Posterior cingulate gyrus (tissue), 11 donors: ENCODE results near the gene SCIN.
"Not testable (repeated sequence)": the region's sequence is repeated elsewhere in the genome, so short reads cannot be mapped to it uniquely, and the experiment has no call there.

Experiments used
- DNase-seq, 10 donors: peaks; one replicate each; pipeline versions ENCODE4 v3.0.0 to v3.0.0-alpha.2; 2020 to 2021; ENCODE audit warnings: mixed read lengths in 3 of 10
- intact Hi-C: fragments of 100-400 bp; cut with DNase I; formaldehyde crosslinking; loops from one replicate; pipeline ENCODE4 v1.15.1; 2023

The SCIN gene

DNA sequence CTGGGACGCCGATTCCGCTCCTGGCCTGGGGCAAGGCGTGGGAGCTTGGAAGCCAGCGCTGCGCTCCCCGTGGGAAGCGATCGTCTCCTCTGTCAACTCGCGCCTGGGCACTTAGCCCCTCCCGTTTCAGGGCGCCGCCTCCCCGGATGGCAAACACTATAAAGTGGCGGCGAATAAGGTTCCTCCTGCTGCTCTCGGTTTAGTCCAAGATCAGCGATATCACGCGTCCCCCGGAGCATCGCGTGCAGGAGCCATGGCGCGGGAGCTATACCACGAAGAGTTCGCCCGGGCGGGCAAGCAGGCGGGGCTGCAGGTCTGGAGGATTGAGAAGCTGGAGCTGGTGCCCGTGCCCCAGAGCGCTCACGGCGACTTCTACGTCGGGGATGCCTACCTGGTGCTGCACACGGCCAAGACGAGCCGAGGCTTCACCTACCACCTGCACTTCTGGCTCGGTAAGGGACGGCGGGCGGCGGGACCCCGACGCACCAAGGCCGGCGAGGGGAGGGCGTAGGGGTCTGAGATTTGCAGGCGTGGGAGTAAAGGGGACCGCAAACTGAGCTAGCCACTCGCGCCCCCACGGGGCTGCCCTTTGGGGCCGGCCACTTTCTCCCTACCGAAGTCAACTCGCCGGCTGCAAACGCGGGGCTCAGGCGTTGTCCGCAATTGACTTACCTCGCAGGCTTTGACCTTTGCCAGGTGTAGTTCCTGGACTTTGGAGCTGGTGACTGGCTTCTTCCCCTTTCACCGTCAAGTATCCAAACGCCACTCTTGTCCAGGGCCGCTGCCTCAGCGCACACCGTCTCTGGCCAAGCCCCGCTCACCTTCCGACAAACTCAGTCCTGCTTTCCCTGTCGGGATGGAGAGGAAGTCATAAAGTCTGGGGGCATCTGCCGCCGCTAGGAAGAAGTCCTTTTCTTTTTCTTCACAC is at the start of gene SCIN:
TSS of gene SCIN (plus strand) at position 187 of the 928 bp plus-strand sequence. CDS start at position 254, 67 bp downstream.
- intact Hi-C loops, result no loop called here
- DNase-seq, result peak in 8 of 10 donors; percentile 20 to 88 (median 31)

DNA sequence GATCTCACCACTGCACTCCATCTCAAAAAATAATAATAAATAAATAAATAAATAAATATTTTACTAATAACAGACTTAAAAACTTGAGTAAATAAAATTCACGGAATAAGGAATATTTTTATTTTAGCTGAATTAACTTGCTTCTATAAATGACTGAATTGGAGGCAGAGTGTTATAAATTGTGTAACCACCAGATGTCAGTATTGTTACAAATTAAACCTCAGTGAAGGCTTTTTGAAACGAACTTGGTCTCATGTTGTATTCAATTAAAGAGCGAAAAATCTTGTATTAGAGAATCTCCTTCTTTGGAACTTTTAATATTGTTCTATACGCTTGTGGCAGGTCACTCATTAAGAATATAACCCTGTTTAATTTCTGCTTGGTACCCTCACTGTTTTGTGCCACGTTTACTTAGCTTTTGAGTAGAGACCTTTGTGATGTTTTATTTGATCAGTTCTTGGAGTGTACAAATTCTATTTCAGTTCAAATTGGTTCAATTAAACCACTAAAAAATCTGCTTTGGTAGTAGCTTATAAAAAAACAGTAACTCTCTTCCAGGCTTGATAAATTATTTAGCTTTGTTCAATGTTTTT is 45.6 kb upstream of the SCIN start:
- intact Hi-C loops, result loop anchor here (1.0 to 5.0 kb wide), 2 partner anchors 99 to 737 kb away; no protein-coding TSS in a partner anchor
- no peak for DNase-seq

DNA sequence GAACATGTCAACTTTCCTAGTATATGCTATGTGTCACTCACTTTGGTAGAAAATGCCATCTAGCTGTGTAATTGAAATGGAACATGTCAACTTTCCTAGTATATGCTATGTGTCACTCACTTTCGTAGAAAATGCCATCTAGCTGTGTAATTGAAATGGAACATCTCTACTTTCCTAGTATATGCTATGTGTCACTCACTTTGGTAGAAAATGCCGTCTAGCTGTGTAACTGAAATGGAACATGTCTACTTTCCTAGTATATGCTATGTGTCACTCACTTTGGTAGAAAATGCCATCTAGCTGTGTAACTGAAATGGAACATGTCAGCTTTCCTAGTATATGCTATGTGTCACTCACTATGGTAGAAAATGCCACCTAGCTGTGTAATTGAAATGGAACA is 43.8 kb upstream of the SCIN start:
- intact Hi-C loops, result loop anchor here (5.0 kb wide), 1 partner anchor 736 kb away; no protein-coding TSS in a partner anchor
- DNase-seq, result not testable (repeated sequence)

DNA sequence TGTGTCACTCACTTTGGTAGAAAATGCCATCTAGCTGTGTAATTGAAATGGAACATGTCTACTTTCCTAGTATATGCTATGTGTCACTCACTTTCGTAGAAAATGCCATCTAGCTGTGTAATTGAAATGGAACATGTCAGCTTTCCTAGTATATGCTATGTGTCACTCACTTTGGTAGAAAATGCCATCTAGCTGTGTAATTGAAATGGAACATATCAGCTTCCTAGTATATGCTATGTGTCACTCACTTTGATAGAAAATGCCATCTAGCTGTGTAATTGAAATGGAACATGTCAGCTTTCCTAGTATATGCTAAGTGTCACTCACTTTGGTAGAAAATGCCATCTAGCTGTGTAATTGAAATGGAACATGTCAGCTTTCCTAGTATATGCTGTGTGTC is 42.9 kb upstream of the SCIN start:
- intact Hi-C loops, result loop anchor here (5.0 kb wide), 1 partner anchor 735 kb away; no protein-coding TSS in a partner anchor
- DNase-seq, result not testable (repeated sequence)

DNA sequence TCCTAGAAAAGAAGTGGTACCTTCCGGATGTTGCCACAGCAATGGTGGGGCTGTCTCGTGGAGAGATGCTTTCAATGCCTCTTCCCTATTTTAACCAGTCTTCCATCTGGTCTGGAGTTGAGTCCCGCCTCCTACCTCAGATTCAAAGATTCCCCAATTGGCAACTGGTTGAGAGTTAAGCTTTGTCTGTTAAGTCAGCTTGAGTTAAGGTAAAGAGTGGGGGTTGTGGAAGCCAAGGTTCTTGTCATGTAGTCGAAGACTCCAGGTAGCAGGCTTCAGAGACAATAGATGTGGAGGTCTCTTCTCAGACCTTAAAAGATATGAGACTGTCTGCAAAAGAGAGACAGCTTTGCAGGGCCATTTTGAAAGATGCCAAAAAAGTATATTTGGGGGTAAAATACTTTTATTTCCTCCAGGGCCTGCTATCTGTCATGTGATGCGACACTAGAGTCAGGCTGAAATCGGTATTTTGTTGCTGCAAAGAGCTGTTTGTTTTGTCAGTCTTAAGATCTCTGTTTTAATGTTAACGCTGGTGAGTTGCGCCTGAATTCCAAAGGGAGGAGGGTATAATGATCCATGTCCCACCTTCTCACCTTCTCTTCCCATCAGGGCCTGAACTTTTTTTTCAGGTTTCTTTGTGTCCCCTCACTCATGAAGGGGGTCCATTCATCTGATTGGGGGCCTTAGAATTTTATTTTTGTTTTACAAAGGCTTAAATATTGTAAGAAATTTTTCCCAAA is 40.4 kb upstream of the SCIN start:
- DNase-seq, result no peak
- intact Hi-C loops, result loop anchor here (5.0 kb wide), 1 partner anchor 732 kb away; no protein-coding TSS in a partner anchor

DNA sequence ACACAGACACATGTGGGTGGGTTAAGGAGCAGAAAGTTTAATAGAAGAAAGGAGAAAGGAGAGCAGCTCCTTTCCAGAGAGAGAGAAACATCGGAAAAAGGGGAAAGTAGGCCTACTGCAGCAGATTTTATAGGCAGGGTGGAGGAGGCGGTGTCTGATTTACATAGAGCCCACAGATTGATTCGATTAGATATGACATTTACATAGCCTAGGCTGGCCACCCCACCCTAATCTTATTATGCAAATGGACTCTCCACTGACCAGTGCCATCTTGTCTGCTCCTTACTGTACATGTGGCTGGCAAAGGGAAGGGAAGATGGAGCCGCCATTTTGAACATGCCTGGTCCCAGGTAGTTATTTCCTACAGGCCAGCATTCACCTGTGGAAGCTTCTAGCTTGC is 38.7 kb upstream of the SCIN start:
- intact Hi-C loops, result no loop called here
- DNase-seq, result no peak

DNA sequence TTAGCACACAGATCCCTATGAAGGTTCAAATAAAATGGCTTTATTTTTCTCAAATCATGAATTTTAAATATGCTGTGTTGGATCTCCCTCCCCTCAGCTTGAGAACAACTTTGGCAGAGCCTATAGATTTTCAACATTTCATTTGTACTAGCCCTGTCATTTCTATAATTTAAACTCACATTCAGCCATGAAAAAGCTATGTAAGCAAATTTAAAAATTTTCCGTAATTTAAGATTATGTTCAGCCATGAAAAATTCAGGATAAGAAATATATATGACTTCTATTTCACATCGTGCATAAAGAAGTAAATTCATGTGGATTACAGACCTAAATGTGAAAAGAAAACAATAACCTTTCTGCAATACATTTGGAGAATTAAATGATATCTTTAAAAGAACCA is 36.5 kb upstream of the SCIN start:
- no peak for DNase-seq
- intact Hi-C loops, result no loop called here

DNA sequence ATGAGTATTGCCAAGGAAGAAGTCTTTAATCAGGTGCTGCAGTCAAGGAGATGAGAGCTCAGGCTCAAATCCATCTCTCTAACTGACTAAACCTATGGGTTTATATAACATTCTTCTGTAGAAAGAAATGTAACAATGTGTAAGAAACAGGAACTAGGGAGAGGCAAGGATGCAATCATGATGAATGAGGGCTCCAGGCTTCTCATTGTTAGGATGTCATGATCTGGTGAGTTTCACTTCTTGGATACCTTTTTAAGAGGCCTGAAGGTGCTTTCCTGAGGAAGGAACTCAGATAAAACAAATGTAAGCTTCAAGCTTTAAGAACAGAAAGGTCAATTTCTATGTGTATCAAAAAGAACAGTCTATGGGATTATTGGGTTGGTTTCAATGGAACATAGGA is 30.8 kb upstream of the SCIN start:
- intact Hi-C loops, result no loop called here

DNA sequence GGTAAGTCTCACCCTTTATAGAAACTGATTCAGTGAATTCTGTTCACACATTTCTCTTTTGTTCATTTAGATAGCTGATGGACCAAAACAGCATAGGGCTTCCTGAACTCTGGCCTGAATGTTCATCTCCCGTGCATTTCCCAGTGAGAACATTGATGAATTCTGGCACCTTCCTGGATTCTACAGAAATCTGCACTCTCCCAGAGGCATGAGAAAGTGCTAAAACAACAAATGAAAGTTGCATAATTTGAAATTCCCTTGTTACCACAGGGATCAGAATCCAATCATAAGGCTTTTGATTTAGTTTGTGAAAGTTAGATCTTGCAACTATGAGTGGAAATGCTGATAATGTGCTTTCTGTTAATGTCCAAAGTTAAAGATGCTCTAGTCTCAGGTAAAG is 29.7 kb upstream of the SCIN start:
- intact Hi-C loops, result no loop called here
- no peak for DNase-seq

More for the DNA sequence above, 30.8 kb upstream of the SCIN start:
- DNase-seq, result no peak

DNA sequence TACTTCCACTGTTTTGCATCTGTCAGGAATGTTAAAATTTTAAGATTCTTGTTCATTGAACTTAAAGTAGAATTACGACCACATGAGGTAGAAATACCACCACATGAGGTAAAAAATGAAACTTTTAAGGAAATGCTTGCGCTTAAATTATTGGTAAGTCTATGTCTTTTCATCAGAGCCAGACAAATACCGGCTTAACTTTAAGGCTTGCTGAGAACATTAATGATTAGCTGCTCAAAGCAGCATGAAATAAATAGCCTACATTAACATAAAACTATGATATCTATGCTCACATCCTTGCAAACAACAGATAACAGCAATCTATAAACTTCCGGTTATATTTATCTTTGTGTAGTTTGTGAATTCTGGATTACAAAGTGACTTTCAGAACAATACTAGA is 26.9 kb upstream of the SCIN start:
- intact Hi-C loops, result no loop called here
- DNase-seq, result no peak

DNA sequence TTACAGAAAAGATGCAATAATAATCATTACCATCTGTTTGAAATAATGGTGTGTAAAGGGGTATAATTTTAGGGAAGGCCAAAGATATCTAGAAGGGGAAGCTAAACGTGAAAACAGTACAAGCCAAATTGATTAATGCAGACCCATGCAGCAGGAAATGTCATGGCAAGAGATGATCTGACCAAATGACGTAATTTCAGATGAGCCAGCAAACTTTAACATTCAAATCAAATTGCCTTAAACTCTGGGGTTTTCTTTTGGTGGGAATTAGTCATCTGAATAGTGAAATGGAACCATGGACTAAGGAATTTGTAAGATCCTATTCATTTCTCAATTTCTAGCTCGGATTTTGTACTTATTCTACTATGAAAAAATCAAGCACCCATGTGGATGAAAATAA is 21.4 kb upstream of the SCIN start:
- intact Hi-C loops, result no loop called here
- no peak for DNase-seq

DNA sequence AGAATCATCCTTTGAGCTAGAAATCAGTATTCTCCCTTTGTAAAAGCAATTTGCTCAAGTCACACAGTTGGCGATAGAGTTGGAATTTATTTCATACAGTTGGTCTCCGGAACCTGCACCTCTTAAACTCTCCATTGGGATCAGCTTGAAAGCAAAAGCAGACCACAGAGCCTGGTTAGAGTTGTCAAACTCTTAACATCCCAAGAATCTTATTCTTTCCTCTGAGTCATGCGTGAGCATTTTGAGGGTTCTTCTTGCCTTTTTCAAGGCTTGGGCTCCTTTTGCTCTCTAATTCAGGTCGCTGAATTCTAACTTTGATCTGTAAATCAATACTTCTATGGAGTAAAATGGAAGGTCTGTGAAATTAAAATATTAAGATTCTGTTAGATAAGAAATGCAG is 19.6 kb upstream of the SCIN start:
- DNase-seq, result no peak
- intact Hi-C loops, result no loop called here

DNA sequence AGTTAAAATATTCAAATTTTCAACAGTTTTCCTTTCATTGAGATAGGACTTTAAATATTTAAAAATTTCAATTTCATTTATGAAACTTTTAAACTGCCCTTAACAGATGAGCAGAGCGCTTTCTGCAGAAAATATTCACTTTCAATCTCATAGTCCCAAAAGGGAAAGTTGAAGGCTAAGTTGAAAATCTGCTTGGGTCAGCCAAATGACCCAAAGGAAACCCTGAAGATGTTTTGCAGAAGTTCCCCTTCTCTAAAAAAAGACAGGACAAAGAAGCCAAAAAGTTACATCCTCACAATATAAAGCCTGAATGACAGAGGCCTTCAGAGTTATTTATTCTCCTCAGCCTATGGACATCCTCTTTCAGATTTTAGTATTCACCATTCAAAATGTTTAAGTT is 17.6 kb upstream of the SCIN start:
- intact Hi-C loops, result no loop called here
- no peak for DNase-seq

DNA sequence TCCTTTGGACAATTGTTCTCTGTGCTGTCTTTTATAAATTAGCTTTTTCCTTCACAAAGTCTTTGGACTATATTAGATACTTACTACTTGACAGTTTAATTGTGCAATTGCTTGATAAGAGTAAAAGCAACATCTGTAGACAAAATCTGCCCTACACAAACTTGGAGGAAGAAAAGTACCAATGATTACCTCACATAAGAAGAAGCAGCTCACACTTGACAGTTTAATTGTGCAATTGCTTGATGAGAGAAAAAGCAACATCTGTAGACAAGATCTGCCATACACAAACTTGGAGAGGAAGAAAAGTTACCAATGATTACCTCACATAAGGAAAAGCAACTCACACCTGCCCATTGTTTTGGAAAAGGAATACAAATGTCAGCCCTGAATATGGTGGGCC is 17.1 kb upstream of the SCIN start:
- intact Hi-C loops, result no loop called here
- no peak for DNase-seq

DNA sequence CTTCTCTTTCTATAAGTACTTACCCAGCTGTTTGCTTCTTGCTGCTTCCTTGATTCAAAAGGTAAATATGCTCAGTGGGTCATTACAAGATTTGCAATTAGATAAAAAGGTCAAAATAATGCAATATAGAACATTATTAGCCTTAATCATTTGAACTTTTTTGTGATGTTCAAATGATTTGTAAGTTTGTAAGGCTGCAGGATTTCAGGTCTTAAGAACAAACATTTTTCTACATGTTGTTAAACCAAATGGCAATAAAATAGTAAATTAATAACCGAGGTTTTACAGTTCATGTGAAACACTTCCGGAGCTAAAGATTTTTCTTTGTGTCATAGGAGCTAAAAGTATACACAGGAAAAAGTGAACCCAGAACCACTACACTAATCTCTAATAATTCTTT is 16.2 kb upstream of the SCIN start:
- intact Hi-C loops, result no loop called here
- DNase-seq, result no peak

DNA sequence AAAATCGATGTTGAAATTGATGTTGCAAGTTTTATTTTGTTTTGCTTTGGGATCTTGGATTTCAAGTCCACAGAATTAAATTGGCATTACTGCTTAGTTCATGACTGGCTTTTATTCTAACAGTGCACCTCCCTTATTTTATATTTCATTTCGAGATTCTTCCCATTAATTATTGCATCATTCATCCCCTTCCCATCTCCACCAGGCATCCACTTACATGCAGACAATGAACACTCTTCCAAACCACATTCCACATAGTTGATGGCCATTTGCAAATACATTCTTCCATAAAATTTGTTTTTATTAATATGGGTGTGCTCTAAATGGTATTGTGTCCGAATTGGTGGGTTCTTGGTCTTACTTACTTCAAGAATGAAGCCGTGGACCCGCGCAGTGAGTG is 15.6 kb upstream of the SCIN start:
- no peak for DNase-seq
- intact Hi-C loops, result no loop called here

DNA sequence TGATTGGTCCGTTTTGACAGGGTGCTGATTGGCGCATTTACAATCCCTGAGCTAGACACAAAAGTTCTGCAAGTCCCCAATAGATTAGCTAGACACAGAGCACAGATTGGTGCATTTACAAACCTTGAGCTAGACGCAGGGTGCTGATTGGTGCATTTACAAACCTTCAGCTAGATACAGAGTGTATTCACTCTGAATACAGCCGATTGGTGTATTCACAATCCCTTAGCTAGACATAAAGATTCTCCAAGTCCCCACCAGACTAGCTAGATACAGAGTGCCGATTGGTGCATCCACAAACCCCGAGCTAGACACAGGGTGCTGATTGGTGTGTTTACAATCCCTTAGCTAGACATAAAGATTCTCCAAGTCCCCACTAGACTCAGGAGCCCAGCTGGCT is 14.8 kb upstream of the SCIN start:
- intact Hi-C loops, DNase-seq: not testable (repeated sequence)

DNA sequence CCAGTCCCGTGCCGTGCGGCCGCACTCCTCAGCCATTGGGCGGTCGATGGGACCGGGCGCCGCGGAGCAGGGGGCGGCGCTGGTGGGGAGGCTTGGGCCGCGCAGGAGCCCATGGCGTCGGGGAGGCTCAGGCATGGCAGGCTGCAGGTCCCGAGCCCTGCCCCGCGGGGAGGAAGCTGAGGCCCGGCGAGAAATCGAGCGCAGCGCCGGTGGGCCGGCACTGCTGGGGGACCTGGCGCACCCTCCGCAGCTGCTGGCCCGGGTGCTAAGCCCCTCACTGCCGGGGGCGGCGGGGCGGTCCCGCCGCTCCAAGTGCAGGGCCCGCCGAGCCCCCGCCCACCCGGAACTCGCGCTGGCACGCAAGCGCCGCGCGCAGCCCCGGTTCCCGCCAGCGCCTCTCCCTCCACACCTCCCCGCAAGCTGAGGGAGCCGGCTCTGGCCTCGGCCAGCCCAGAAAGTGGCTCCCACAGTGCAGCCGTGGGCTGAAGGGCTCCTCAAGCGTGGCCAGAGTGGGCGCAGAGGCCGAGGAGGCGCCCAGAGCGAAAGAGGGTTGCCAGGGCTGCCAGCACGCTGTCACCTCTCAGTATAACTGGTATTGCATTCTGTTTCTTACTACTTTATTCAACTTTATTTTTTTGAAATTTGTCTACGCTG is 14.3 kb upstream of the SCIN start:
- intact Hi-C loops, result not testable (repeated sequence)
- DNase-seq, result peak in 1 of 10 donors; percentile 55

DNA sequence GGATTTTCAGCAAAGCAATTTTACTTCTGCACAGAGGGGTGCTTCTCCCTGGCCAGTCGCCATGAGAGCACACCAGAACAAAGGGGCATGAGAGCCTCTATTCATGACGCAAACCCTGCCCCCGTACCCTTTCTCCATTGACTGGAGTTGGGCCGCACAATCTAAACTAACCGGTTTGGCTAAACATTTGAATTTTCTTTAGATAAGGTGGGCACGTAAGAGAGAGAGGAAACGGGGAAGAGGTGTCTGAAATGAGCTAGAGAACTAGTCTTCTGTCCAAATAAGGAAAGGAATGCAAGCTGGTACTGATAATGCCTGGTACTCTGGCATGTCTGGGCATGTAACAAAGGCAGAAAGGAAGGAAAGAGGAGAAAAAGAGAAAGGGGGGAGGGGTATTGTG is 13.2 kb upstream of the SCIN start:
- DNase-seq, result no peak
- intact Hi-C loops, result no loop called here

DNA sequence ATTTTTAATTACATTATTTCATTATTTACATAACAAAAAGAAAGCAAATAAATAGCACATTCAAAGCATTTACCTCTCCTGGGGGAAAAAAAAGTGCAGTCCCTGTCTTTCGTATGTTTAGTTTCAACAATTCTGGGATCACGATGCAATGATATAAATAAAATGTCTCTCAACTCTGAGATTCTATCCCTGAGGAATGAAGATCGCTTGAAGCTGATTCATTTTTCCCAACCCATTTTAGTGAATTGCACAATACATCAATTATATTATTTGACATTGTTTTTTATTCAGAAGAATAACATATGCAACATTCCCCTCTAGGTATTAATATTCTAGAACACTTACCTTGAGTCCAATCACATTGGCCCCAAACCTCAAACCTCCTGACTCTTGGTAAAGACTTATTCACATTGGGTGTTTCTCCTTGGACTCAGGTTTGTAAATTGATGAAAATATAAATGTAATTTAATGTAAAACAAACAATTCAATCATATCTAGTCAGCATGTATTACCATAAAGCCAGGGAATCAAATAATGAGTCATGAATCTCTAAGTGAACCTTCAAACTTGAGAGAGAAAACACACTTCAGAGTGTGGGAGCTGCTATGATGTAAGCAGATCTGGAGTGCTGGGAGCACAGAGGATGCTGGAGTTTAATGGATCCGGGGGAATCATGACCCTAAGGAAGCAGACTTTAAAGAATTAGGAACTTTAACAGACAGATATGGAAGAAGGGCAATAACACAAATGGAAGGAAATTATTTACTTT is 5.3 kb upstream of the SCIN start:
- intact Hi-C loops, result no loop called here
- no peak for DNase-seq
